ENCODE measurements around the gene INPP4A.
"Not testable (repeated sequence)": the region's sequence is repeated elsewhere in the genome, so short reads cannot be mapped to it uniquely, and the experiment has no call there.

INPP4A gene

DNA sequence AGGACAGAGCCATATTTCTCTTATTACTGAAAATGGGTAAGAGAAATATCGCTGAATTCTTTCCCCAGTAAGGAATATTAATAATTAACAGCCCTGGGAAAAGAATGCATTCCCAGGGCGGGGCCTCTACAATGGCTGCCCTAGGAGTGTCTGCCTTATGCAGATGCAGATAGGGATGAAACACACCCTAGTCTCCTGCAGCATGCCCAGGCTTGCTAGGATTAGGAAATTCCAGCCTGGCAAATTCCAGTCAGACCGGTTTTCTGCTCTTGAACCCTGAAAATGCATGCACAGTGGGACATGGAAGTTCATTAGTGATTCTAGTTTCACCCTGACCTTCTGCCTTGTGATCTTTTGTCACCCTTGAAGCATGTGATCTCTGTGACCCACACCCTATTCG, 9.0 kb upstream of the INPP4A start:
- DNase-seq (ENCODE audit: low read depth in 4 of 4, low spot score in 1 of 4): not testable (repeated sequence)

DNA sequence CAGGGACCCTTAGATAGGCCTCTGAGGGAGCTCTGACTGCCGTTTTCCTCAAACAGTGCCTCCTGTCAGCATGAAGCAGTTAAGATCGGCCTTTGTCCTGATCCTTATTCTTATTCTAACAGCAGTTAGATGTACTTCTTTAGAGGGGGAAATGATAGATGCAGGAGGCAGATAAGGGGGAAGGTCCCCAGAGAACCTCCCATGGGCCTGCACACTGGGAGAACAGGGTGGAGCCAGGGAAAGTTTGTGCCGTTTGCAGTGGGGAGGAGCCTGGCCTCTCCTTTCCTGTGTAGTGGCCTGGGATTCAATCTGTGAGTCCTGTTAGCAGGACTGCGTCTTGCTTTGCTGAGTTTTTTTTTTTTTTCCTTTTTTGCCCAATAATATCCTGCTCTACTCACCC, 7.9 kb upstream of the INPP4A start:
- no peak for DNase-seq (ENCODE audit: low read depth in 4 of 4, low spot score in 1 of 4)

DNA sequence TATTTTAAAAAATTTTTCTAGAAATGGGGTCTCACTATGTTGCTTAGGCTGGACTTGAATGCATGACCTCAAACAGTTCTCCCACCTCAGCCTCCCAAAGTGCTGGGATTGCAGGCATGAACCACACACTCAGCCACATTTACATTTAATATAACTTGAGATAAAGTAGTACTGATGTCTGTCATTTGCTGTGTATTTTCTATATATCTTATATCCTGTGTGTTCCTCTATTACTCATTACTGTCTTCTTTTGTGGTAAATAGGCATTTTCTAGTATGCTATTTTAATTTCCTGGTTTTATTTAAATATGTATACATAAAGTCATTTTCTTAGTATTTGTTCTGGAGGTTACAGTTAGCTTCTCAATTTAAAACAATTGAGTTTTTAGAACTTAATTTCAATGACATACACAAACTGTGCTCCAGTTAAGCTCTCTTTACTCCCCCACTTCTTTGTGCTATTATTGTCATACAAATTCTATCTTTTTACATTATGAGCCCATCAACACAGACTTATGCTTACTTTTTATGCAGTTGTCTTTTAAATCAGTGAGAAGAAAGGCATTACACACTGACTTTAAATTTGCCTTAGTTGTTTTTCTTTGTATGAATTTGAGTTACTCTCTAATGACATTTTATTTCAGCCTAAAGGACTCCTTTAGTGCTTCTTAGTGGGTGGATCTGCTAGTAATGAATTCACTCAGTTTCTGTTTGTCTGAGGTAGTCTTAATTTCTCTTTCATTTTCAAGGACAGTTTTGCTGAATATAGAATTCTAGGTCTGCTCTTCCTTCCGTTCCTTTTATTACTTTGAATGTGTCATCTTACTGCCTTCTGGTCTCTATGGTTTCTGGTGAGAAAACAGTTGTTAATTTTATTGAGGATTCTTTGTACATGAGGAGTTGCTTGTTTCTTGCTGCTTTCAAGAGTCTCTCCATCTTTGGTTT, 6.2 kb upstream of the INPP4A start:
- no peak for DNase-seq (ENCODE audit: low read depth in 4 of 4, low spot score in 1 of 4)

DNA sequence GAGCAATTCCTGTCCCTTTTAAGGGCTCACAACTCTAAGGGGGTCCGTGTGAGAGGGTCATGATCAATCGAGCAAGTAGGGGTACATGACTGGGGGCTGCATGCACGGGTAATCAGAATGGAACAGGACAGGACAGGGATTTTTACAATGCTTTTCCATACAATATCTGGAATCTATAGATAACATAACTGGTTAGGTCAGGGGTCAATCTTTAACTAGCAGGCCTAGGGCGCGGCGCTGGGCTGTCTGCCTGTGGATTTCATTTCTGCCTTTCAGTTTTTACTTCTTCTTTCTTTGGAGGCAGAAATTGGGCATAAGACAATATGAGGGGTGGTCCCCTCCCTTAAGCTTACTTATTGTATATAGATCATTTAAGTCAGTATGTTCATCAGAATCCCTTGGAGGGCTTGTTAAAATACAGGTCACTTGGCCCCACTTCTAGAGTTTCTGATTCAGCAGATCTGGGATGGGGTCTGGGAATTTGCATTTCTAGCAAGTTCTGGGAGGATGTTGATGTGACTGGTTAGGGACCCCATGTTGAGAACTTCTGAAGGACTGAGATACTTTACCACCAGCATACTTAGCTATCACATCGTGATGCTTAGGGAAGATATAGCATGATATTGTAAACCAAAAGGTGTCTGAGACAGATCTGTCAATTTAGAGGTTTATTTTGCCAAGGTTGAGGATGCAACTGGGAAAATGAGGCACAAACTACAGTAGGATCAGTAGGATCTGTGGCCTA, 2.8 kb upstream of the INPP4A start:
- DNase-seq (ENCODE audit: low read depth in 4 of 4, low spot score in 1 of 4): no peak

DNA sequence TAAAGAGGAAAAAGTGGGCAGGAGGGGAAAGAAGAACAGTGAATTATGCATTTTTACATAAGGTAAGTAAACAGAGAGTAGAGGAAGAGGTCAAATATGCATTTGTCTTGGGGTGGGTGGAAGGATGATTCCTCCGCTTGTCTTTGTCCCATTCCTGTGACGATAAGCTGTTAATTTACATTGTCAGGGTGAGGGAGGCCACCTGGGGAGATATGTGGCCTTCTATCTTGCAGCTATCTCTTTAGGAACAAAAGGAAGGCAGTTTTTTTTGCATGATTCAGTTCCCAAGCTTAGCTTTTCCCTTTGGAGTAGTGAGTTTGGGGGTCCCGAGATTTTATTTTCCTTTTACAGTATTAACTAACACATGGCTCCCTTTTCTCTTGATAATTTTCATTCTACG, 2.2 kb upstream of the INPP4A start:
- DNase-seq (ENCODE audit: low read depth in 4 of 4, low spot score in 1 of 4): no peak

DNA sequence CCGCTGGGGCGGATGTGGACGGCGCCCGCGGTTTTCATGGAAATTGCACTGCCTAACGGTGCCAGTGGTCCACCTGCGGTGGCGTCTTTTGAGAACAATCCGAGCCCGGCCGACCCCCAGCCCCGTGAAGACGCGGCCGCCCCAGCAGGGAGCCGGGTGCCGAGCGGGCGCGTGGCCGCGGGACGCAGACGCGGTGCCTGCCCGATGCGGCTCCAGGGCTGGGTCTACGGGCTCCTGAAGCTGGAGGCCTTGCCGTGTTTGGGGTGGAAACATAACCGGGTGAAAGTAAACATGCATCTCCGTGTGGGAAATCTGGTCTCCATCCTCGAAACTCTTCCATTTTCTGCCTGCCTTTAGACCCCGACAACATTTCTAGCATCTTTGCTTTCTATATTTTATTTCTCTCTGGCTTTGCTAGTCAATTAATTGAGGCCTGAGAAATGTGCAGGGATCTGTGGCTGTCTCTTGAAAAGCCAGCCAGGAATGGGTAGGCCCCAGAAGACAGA, 572 bp downstream of the INPP4A start:
- DNase-seq (ENCODE audit: low read depth in 4 of 4, low spot score in 1 of 4): no peak

DNA sequence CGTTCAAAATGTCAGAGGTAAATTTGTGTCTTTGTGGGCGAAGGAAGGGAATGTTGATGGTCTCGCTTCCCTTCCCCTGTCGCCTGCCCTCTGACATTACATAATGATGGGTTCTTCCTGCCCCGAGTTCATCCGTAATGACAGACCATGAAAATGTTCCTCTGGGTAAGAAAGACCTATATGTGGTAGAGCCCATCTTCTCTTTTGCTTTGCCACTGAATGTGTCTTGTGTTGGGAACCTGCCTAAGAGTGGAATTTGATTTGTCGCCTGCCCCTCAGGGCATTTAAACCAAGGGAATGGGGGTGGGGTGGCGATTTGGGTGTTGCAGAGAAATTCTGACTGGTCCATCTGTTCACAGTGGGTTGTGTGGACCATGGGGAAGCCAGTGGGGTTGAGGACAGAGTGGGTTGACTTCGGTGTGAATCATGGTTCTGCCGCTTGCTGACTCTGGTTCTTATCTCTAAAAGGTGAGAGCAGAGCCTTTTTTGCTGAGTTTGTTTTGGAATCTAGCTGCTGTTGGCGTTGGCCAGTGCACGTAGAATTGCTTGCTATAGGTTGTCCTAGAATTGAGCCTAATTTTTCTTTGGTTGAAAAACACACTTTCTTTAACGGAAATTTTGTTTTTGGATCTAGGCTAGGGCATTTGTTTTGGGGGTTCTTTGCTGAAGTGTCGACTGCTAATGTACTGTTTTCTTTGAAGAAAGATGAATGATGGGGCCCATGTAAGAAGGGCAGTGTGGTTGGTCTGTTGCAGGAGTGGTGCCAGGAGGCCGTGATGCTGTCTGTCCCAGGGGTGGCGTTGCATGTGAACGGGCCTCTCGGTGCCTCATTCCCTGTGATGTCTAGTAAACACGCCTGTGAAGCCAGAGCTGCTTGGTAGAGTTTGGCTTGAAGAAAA, 1.3 kb downstream of the INPP4A start:
- no peak for DNase-seq (ENCODE audit: low read depth in 4 of 4, low spot score in 1 of 4)

DNA sequence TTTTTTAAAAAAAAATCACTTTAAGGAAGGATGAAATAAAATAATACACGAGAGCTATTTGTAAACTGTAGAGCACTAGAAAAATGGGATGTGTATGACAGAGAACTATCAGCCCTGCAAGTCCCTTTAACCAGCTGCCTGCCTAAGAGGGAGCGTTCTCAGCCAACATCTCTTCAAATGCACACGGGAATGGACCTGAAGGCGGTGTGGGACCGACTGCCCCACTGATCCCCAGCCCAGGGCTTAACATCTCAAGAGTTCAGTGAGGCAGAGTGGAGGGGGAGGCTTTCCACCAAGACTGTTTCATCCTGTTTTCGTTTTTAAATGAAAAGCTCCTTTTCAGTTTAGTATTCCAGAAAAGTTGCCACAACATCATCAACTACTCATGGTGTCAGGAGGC, 2.2 kb downstream of the INPP4A start:
- DNase-seq (ENCODE audit: low read depth in 4 of 4, low spot score in 1 of 4): no peak

DNA sequence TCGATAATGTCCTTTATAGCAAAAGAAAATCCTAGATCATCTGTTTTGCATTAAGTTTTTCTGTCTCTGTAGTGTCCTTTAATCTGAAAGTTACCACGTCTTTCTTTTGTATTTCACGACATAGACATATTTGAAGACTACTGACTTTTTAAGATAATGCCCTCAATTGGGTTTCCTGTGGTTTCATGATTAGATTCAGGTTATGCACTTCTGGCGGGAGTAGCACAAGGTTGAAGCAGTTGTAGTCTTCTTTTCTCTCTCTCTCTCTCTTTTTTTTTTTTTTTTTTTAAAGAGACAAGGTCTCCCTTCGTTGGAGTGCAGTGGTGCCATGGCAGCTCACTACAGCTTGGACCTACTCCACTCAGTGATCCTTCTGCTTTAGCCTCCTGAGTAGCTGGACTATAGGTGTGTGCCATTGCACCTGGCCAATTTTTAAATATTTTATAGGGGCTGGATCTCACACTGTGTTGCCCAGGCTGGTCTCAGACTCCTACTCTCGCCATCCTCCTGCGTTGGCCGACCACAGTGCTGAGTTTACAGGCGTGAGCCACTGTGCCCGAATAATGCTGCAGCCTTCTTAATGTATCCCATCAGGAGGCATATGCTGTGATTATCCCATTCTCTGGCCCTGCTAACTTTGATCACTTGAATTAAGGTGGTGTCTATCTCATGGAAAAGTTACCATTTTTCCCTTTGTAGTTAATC, 3.9 kb downstream of the INPP4A start:
- no peak for DNase-seq (ENCODE audit: low read depth in 4 of 4, low spot score in 1 of 4)

DNA sequence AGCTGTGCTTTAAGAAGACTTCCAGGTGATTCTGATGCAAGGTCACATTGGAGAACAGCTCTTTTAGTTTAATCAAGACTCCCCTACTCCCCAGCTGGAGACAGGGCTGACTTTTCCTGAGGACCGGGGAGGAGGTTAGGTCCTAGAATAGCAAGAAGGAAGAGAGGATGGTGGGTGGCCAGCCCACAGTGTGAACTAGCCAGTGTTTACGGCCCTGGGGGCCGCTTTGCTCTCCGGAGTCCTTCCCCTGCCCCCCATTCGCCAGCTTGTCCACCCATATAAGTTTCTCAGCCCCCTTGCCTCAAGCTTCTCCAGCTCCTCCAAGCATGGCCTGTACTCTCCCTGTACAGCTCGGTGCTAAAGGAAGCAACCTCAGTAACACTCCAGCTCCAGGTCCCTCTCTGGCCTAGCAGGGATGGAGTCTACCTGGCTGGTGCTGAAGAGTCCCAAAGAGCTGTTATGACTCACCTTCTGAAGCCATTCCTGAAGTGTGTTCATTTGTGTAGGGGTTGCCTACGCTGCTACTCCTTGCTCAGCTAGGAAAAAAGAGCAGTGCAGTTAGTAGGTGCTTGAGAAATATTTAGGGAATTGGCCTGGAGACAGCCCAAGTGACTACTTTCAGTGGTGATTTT, 7.9 kb downstream of the INPP4A start:
- no peak for DNase-seq (ENCODE audit: low read depth in 4 of 4, low spot score in 1 of 4)

DNA sequence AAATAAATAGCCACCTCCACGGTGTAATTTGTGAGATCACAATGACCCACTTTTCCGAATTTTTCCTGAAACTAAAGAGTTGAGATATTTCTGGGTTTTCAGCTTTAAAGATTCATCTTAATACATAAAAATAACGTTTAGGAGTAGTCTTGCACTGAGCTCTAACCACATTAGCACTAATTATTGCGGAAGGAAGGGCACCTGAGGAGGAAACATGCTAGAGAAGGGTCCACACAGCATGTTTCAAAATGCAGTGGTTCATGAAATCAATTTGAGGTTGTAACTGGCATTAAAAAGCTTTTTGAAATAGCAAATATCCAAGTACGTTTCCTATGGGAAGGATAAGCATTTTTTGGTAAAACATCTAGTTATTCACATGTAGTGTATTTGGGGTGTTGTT, 8.4 kb downstream of the INPP4A start:
- no peak for DNase-seq (ENCODE audit: low read depth in 4 of 4, low spot score in 1 of 4)

DNA sequence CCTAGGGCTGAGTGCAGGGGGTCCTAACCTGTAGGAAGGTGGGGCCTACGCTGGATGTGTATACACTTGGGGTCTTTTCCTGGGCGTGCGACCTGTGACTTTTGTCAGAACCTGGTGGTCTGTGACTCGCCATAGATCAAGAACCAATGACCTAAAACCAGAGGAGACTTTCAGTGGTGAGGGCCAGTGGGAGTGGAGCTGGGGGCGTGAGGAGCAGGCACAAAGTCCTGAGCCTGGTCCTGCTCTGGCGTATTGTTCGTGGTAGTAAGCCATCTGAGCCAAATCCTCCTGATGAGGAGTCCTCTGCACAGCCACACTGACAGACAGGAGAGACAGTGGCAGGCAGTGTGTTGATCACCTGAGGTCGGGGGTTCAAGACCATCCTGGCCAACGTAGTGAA, 8.9 kb downstream of the INPP4A start:
- no peak for DNase-seq (ENCODE audit: low read depth in 4 of 4, low spot score in 1 of 4)

DNA sequence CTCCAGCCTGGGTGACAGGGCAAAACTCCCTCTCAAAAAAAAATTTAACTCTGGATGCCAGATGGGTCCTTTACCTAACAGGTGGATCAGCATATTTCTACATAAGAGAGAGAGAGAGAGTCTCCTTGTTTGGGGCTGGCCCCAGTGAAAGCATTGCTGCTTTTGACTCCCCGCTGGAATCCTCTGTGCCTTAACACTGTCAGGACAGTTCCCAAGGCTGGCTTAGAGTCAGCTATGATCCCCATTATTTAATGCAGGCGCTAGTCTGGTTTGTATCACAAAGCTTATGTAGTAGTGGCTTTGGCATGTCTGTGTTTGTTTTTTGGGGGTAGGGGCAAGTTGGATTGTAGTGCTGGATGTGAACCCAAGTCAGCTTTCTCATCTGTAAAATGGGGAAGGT, 9.4 kb downstream of the INPP4A start:
- no peak for DNase-seq (ENCODE audit: low read depth in 4 of 4, low spot score in 1 of 4)

DNA sequence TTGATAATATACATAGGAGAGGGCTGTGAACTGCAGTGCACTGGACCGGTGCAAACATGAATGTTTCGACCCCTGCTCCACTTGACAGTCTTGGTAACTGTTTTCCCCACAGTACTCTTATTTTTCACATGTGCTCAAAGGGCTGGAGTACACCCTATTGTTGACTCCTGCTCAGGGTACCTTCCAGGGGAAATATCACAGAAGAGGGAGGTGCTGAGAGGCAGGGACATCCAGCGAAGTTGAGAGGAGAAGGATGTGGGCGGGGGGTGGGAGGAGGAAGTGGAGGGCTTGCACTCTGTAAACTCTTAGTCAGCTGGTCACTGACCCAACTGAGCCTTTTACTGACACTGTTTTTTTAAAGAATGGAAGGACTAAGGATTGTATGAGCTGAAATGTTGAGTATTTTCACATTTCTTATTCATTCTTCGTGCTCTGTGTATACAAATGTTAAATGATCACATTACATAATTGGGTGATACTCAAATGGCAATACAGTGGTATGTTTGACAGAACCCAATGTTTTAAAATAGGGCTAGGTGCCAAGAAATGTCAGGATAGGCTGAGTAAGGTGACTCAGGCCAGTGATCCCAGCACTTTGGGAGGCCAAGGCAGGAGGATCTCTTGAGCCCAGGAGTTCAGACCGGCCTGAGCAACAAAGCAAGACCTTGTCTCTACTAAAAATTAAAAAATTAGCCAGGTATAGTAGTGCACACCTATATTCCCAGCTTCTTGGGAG, 10.0 kb downstream of the INPP4A start:
- no peak for DNase-seq (ENCODE audit: low read depth in 4 of 4, low spot score in 1 of 4)

DNA sequence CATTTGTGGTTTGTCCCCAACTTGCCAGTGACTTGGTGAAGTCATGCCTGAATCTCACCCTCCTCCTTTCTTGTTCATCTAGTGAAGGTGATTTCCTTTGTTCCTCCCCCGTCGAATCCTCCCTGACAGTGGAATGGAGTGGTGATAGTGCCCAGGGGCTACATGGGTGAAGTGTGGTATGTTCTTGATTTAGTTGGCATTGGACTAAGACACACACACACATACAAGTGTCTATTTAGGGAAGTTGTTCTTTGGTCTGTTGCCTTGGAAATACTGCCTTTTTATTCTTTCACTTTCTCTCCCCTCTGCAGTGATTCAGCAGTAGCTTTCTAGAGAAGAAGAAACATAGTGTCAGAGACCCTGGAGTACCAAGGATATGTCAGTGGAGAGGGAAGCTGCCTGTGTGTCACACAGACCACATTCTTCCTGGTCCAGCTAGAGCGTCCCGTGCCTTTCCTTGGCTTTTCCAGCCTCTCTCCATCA, 10.9 kb downstream of the INPP4A start:
- no peak for DNase-seq (ENCODE audit: low read depth in 4 of 4, low spot score in 1 of 4)

DNA sequence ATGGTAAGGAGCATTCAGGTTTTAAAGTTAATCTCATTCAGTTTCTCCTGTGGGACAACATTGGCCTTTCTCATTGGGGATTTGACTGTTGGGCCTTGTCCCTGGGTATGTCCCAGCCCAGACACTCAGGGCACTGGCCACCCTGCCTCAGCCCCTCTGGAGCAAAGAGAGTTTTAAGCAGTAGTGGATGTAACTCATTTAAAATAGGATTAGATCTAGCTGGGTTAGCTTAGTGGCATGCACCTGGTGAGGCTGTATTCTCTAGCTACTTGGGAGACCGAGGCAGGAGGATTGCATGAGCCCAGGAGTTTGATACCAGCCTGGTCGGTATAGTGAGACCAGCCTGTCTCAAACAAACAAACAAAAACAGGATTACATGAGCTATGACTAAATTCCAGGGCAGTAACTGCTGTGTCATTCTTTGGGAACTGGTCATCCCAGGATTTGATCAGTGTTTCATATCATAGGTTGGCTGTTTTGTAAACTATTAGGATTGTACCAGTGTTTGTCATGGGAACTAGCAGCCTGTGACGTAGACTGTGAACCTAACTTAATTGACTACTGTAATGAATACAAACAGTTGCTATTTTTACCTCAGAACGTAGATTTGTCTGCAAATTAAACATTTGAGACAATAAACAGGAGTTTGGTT, 12.5 kb downstream of the INPP4A start:
- DNase-seq (ENCODE audit: low read depth in 4 of 4, low spot score in 1 of 4): no peak

DNA sequence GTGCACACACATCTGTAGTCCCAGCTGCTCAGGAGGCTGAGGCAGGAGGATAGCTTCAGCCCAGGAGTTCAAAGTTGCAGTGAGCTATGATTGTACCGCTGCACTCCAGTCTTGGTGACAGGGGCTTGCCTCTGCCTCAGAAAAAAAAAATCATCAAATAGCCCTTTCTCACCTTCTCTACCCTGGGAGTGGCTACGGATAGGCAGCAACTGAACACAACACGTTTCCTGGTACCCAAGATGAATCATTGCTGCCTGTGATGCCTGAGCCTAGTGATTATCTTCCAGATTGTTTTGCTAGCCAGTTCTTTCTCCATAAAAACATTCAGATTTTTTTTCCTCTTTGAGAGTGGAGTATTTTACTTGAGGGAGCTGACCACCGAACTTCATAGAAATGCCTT, 13.5 kb downstream of the INPP4A start:
- no peak for DNase-seq (ENCODE audit: low read depth in 4 of 4, low spot score in 1 of 4)

DNA sequence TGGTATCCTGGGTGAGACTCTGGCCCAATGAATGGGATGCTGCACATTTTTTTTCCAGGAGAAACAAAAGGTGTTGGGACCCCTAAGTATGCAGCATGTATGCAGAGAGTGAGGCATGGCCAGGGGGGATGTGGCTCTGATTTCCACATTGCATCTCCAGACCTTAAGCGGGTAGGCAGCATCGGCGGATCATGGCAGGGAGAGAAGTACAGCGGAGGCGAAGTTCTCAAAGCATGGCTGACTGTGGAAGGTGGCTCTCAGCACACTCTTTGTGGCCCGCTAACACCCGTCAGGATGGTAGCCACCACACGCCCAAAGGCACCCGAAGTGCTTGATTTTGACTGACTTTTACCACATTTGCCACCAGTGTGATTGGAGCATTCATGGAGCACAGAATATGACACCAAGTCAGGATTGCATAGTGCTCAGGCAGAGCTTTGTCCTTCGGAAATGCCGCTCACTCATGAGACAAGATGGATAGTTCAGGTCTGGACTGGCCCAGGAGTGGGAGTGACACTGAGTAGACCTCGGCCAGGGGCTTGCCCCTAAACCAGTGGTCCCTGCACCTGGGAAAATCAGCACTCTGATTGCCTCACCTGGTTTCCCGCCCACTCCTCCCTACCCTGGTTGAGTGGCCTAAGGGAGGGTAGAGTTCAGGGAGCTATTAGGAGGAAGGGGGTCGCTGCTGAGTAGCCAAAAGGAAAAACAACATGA, 14.2 kb downstream of the INPP4A start:
- no peak for DNase-seq (ENCODE audit: low read depth in 4 of 4, low spot score in 1 of 4)
